Measurements from ENCODE around the gene SH3RF1. TPM values are rescaled to one million over a fixed set of nuclear protein-coding genes. Genes with fewer than 3 reads are reported as not detected.

SH3RF1 gene
- total and polyA plus RNA-seq, 10 of the 15 experiments (the other 5 are each of a cell fraction or from before 2014, with no cell fraction given), result 4.5 to 22.5 (median 10.4) TPM

GRCh38 chr4:169114341-169114974 lies 156.3 kb downstream of the SH3RF1 start (continued):
- no peak for TF ChIP-seq MYC (IDR thresholded peaks at IDR 0.05; ENCODE audit: insufficient read depth, insufficient read length, insufficient replicate concordance, low read length, severe bottlenecking)

DNA sequence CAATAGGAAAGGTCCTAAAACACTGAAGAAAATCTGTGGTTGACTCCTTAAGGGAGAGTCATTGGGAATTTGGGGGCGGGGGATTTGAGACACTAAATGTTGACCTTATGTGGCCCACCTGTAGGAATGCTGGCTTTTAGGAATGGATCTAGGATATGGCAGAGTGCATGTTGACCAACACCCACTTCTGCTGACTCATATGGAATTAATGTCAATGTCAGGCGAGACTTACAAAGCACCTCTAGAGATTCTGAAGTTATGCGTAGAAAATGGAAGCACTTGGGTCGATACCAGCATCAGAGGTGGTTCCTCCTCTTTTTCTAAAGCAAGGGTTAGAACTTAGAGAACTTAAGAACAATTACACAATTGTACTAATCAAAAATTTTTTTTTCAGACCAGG lies 160.1 kb downstream of the SH3RF1 start:
- no peak for ATAC-seq
- Histone ChIP-seq H3K4me3 (no peak overlapping the region), H3K4me1 (ENCODE audit: control insufficient read depth, insufficient read depth, low read length) (no peaks in the 10 kb centered on the region), H3K79me2 (ENCODE audit: control insufficient read depth, insufficient read depth, low read length) (no peaks in the 10 kb centered on the region), H3K27ac (ENCODE audit: control insufficient read depth, insufficient read depth) (no peak overlapping the region), H3K9ac (ENCODE audit: control insufficient read depth, insufficient read depth, low read length) (no peak overlapping the region), H3K36me3 (ENCODE audit: control insufficient read depth in 2 of 2, insufficient read depth in 2 of 2, low read length in 1 of 2) (peaks cover 5 to 7% of the 10 kb centered on the region in 2 experiments), H3K4me2 (ENCODE audit: control insufficient read depth, insufficient read depth) (no peak overlapping the region), H2AFZ (ENCODE audit: control insufficient read depth, low read depth, low read length) (no peak overlapping the region), H4K20me1 (ENCODE audit: control insufficient read depth, insufficient read depth) (no peaks in the 10 kb centered on the region), H3K27me3 (replicated peaks in 1 of 2; ENCODE audit: control insufficient read depth in 2 of 2, insufficient read depth in 2 of 2, low read length in 1 of 2) (no peaks in the 10 kb centered on the region), H3K9me3 (replicated peaks; ENCODE audit: control insufficient read depth, insufficient read depth, low read length) (no peaks in the 10 kb centered on the region)
- TF ChIP-seq POLR2AphosphoS5 (IDR thresholded peaks at IDR 0.05; ENCODE audit: low read length) (no peak), GABPA (IDR thresholded peaks at IDR 0.05; ENCODE audit: low read depth) (no peak)
- SMC1A ChIA-PET (ENCODE audit: uncharacterized antibody, unreplicated experiment), result interaction anchor here (0.6 kb wide), 2 partner anchors 88 to 300 kb away, joined by 3 read pairs; no protein-coding TSS in a partner anchor
- CTCF ChIA-PET, result no interaction called here
- in situ Hi-C loops (cut with MboI), result no loop called here
- intact Hi-C loops (cut with micrococcal nuclease; ENCODE audit: unreplicated experiment), result no loop called here
- BruUV-seq (replicated peaks), result no TSS peak
- FAIRE-seq, result no peak
- no peak for DNase-seq (ENCODE audit: low read depth, low spot score)
- 98% methylated on average over 4 of the region's 4 CpGs for WGBS (ENCODE audit: insufficient coverage, insufficient replicate concordance, low lambda C conversion rate, missing lambda C conversion rate)
- RAD21 ChIA-PET (ENCODE audit: unreplicated experiment), result no interaction called here
- POLR2A ChIA-PET, result no interaction called here

DNA sequence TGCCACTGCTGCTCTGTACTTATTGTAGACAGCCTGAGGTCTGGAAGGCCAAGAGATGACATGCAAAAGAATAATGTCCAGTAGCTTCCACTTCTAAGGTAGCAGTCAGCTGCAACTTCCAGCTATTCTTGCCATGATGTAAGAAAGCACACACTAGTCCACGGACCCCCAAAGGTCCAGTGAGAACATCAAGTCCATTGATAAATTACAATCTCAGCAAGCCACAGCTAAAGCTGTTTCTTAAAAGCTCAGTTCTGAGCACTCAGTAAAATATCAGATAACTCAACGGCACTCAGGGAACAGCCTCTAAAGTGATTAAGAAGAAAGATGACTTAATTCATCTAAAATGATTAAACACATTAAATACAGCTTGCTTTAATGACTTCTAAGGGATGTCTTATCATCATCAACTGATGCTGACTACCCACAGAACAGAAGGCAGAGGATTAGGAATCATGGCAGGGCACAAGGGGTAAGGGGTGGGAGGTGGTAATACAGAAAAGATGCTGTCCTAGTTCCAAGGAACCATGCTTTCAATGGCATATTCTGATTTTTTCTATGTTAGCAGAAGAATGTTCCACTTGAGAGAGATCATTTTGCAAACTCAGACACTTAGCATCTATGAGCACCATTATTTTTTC lies 161.6 kb downstream of the SH3RF1 start:
- no peak overlapping the region for H3K4me3 ChIP-seq
- H3K36me3 ChIP-seq (ENCODE audit: control insufficient read depth in 2 of 2, insufficient read depth in 2 of 2, low read length in 1 of 2), result peaks cover 5 to 8% of the 10 kb centered on the region in 2 experiments
- H3K27me3 ChIP-seq (replicated peaks in 1 of 2; ENCODE audit: control insufficient read depth in 2 of 2, insufficient read depth in 2 of 2, low read length in 1 of 2), result no peaks in the 10 kb centered on the region
- in situ Hi-C loops (cut with MboI), result no loop called here
- 97% methylated on average over 2 of the region's 2 CpGs for WGBS (ENCODE audit: insufficient coverage, insufficient replicate concordance, low lambda C conversion rate, missing lambda C conversion rate)
- no peak overlapping the region for H2AFZ ChIP-seq (ENCODE audit: control insufficient read depth, low read depth, low read length)
- no peaks in the 10 kb centered on the region for H3K9me3 ChIP-seq (replicated peaks; ENCODE audit: control insufficient read depth, insufficient read depth, low read length)
- H3K27ac ChIP-seq (ENCODE audit: control insufficient read depth, insufficient read depth), result no peak overlapping the region
- no peaks in the 10 kb centered on the region for H4K20me1 ChIP-seq (ENCODE audit: control insufficient read depth, insufficient read depth)
- ChIA-PET SMC1A (ENCODE audit: uncharacterized antibody, unreplicated experiment) (interaction anchor here (0.5 to 1.9 kb wide), 6 partner anchors 10 to 910 kb away, joined by 3 to 9 read pairs (median 4); no protein-coding TSS in a partner anchor), POLR2A (no interaction called here), RAD21 (ENCODE audit: unreplicated experiment) (no interaction called here), CTCF (interaction anchor here (1.5 kb wide), 1 partner anchor 11 kb away, joined by 3 read pairs; no protein-coding TSS in a partner anchor)
- no peak overlapping the region for H3K4me2 ChIP-seq (ENCODE audit: control insufficient read depth, insufficient read depth)
- DNase-seq (ENCODE audit: low read depth, low spot score) (no peak), FAIRE-seq (no peak), ATAC-seq (no peak)
- no TSS peak for BruUV-seq (replicated peaks)
- intact Hi-C loops (cut with micrococcal nuclease; ENCODE audit: unreplicated experiment), result no loop called here
- no peak overlapping the region for H3K9ac ChIP-seq (ENCODE audit: control insufficient read depth, insufficient read depth, low read length)
- H3K79me2 ChIP-seq (ENCODE audit: control insufficient read depth, insufficient read depth, low read length), result no peaks in the 10 kb centered on the region
- H3K4me1 ChIP-seq (ENCODE audit: control insufficient read depth, insufficient read depth, low read length), result no peaks in the 10 kb centered on the region
- TF ChIP-seq NFXL1 (IDR thresholded peaks at IDR 0.05; ENCODE audit: borderline replicate concordance) (no peak), CEBPB (IDR thresholded peaks at IDR 0.05; ENCODE audit: borderline replicate concordance in 1 of 2, low read depth in 2 of 2, low read length in 2 of 2) (no peak), PML (IDR thresholded peaks at IDR 0.05; ENCODE audit: low read length) (no peak), CREM (IDR thresholded peaks at IDR 0.05; ENCODE audit: low read depth) (no peak), BCL11A (IDR thresholded peaks at IDR 0.05; ENCODE audit: low read depth, low read length) (no peak), POLR2AphosphoS5 (IDR thresholded peaks at IDR 0.05; ENCODE audit: low read length) (no peak), TCF7 (IDR thresholded peaks at IDR 0.05; ENCODE audit: borderline replicate concordance) (no peak), RBBP5 (conservative IDR thresholded peaks at IDR 0.05) (no peak), MEF2B (IDR thresholded peaks at IDR 0.05; ENCODE audit: partially characterized antibody, poor library complexity, severe bottlenecking) (no peak)
- TF ChIP-seq, protein P1, sequence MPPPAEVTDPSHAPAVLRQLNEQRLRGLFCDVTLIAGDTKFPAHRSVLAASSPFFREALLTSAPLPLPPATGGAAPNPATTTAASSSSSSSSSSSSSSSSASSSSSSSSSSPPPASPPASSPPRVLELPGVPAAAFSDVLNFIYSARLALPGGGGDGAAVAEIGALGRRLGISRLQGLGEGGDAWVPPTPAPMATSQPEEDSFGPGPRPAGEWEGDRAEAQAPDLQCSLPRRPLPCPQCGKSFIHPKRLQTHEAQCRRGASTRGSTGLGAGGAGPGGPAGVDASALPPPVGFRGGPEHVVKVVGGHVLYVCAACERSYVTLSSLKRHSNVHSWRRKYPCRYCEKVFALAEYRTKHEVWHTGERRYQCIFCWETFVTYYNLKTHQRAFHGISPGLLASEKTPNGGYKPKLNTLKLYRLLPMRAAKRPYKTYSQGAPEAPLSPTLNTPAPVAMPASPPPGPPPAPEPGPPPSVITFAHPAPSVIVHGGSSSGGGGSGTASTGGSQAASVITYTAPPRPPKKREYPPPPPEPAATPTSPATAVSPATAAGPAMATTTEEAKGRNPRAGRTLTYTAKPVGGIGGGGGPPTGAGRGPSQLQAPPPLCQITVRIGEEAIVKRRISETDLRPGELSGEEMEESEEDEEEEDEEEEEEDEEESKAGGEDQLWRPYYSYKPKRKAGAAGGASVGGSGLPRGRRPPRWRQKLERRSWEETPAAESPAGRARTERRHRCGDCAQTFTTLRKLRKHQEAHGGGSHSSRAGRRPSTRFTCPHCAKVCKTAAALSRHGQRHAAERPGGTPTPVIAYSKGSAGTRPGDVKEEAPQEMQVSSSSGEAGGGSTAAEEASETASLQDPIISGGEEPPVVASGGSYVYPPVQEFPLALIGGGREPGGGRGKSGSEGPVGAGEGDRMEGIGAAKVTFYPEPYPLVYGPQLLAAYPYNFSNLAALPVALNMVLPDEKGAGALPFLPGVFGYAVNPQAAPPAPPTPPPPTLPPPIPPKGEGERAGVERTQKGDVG (CRISPR knock-in tag; IDR thresholded peaks at IDR 0.05), result no peak

All from GM12878 (cell line).